GM10266 (cell line): Measurements from ENCODE around the gene OR2T10.
"Not testable (repeated sequence)": the region's sequence is repeated elsewhere in the genome, so short reads cannot be mapped to it uniquely, and the experiment has no call there.

Experiments
- DNase-seq: peaks from one replicate; pipeline ENCODE4 v3.0.0; 2012; ENCODE audit errors: extremely low spot score
- TF ChIP-seq, protein P1 (sequence below): IDR thresholded peaks from 2 replicates; pipeline ENCODE4 v1.5.1; 2012; ENCODE audit warnings: mild to moderate bottlenecking, low read depth; ENCODE audit not compliant: control insufficient read depth, insufficient read depth; ENCODE audit errors: missing control alignments

Gene OR2T10, protein sequence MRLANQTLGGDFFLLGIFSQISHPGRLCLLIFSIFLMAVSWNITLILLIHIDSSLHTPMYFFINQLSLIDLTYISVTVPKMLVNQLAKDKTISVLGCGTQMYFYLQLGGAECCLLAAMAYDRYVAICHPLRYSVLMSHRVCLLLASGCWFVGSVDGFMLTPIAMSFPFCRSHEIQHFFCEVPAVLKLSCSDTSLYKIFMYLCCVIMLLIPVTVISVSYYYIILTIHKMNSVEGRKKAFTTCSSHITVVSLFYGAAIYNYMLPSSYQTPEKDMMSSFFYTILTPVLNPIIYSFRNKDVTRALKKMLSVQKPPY

DNA sequence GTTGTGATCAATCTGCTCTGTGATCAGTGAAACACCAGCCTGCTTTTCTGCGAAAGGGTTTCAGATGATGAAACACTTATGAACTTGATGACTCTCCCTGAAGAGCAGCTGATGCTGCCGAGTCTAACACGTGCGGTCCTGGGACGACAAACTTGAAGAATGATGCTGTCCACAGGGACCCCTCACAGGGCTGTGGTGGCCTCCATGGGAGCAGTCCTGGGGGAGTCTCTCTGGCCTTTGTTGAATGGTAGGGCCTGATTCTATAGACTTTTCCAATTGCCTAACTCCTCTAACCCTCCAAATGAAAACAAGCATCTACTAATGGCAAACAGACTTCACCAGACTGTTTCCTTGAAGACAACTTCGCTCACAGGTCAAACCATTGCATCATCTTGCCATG lies at the start of gene OR2T10:
OR2T10 (minus strand) TSS at position 112 of the 400 bp plus-strand sequence. CDS start 3,932 bp downstream, outside the sequence.
- DNase-seq: no peak
- TF ChIP-seq, protein P1, sequence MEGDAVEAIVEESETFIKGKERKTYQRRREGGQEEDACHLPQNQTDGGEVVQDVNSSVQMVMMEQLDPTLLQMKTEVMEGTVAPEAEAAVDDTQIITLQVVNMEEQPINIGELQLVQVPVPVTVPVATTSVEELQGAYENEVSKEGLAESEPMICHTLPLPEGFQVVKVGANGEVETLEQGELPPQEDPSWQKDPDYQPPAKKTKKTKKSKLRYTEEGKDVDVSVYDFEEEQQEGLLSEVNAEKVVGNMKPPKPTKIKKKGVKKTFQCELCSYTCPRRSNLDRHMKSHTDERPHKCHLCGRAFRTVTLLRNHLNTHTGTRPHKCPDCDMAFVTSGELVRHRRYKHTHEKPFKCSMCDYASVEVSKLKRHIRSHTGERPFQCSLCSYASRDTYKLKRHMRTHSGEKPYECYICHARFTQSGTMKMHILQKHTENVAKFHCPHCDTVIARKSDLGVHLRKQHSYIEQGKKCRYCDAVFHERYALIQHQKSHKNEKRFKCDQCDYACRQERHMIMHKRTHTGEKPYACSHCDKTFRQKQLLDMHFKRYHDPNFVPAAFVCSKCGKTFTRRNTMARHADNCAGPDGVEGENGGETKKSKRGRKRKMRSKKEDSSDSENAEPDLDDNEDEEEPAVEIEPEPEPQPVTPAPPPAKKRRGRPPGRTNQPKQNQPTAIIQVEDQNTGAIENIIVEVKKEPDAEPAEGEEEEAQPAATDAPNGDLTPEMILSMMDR: no peak

DNA sequence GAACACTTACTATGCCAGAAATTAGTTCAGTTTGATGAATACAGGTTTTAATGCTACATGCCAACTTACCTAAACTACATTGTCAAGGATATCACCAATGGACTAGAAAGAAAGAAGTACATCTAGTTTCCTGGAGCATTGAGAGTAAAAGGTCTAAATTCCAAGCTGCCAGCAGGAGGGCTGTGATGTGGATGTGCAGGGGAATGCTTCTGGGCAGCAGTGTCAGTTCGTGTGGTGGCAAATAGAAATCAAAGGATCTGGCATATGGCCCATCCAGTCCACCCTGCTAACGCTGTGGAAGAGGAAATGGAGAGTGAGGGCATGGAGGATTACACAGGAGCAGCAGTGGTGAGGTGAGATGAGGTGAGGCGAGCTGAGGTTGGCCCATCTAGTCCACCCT lies 47.7 kb upstream of the OR2T10 start, which contains the start of gene OR2T35:
OR2T35 (minus strand) TSS at position 101 of the 400 bp plus-strand sequence. CDS start 6,020 bp downstream, outside the sequence.
- DNase-seq: not testable (repeated sequence)

DNA sequence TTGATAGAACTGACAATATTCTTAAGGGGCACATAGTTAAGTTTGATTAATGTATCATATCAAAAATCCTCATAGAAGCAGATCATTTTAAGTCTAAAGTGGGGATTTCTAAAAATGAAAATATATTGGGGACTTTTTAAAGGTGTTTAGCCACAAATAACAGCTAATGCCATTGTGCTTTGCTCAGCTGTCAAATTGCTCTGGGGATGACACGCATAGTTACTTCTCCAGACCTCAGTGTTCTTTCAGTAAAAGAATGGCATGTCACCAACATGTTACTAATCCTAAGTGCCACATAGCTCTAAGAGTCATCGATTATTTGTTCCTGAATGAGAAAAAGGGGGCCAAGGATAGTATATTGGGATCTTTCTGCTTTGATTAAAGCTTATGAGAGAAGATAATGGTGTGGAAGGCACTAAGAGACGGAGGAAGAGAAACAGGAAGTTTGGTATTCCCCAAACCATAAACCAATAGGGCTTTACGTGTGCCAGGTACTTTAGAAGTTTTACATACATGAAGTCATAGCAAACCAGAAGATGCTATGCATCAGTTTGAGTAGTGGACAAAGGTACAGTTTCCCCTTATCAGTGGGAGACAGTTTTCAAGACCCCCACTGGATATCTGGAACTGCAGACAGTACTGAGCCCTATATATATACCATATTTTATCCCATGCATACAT lies 45.6 kb upstream of the OR2T10 start:
- DNase-seq: not testable (repeated sequence)

DNA sequence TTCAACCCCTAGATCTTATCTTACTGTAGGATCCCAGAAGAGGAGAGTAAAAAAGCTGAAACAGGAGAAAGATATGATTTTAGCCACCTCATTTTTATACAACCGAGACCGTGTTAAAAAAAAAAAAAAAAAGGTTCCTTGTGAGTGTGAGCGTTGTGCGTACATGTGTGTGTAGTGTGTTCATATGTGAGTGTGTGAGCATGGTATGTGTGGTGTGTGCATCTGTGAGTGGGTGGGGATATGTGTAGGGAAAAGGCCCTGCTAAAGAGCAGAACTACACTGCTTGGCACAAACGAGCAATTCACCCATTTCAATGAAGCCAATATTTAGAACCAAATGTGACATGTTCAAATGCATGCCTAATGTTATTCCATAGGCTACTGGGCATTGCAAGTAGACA lies 44.1 kb upstream of the OR2T10 start:
- DNase-seq: not testable (repeated sequence)

DNA sequence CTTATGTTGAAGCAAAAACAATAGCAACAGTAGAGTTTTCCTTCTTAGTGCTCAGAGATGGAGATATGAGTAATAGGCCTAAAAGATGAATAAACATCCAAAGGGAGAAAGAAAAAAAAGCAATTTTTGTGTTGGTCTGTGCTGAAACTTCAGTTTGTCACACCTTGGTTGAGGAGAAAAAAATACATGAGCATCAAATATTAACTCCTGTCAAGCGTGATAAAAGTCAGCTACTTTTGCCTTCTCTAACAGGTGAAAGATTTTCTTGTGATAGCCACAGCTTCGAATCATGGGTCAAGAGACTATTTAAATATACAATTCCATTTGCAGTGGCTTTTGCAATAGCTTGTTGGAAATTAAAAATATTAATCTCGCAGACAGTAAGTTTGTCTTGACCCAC lies 43.4 kb upstream of the OR2T10 start:
- DNase-seq: not testable (repeated sequence)

DNA sequence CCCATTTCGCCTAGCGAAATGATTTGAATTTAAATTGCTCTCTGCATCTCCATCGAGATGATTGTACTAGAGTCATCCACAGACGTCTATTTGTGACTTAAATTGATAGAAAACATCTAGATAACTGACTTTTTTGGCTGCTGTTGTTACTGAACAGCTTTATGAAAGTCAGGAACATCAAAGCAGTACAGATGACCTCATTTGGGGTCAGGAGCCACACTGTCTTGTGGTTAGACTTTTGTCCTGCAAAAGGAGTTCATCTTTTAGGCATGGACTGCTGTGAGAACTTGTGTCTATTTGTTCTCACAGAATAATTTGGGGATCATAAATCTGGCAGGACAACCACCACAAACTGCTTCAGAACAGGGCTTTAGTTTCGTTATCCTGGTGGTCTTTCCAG lies 42.2 kb upstream of the OR2T10 start:
- DNase-seq: not testable (repeated sequence)

DNA sequence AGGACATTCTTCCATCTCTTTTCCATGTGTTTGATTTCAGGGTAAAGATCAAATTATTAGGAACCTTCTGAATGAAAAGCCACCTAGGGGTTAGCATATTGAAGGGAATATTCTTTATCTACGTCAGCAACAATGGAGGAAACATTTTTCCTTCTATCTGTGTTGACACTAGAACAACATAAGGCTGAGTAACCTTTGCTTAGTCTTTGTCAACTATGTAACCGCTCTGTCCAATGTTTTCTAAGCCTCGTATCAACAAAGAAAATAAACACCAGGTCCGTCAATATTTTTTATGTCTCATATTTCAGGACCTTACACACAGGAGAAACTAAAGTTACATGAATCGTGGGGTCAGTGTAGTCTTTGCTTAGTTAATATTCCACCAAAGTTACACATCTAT lies 39.1 kb upstream of the OR2T10 start:
- not testable (repeated sequence) for DNase-seq

DNA sequence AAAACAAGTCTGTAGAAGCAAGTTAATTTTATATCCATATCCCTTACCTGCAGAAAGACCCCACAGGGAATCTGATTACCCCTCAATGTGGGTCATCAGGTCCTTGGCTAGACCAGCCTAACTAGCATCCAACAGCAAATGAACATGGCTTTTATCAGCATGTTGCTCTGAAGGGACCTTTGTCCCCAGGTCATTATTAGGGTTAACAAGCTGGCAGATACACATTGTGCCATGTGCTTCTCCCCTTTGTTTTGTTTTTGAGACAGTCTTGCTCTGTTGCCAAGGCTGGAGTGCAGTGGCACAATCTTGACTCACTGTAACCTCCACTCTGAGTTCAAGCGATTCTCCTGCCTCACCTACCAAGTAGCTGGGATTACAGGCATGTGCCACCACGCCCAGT lies 37.5 kb upstream of the OR2T10 start, which contains the start of gene OR2T11:
OR2T11 (minus strand) TSS at position 101 of the 400 bp plus-strand sequence. CDS start 7,963 bp downstream, outside the sequence.
- DNase-seq: not testable (repeated sequence)

DNA sequence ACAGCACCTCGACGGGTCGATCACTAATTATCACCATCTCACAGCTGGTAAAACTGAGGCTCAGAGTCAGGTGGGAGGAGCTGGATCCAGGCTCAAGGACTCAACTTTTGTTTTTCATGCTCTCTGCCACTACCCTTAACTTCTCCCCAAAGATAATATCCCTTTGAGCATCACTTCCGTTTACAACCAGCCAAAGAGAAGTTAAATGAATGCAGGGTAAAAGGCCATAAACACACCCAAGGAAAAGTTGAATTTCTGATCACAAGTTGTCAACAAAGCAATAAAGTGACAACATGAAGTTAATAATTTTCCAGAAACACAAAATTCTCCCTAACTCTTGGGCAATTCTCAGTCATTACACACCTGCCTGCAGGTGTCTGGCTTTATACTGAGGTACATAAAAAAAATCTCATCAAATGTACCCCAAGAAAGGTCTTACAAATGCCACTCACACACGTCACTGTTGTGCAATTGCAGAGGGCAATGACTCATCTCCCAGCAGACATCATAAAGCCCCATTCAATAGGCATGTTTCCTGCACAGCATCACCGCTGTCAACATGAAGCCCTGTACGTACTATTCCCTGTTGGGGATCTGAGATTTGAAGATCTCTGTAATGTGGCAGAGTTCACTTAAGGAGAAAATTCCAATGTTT lies 34.0 kb upstream of the OR2T10 start:
- TF ChIP-seq, protein P1: no peak
- no peak for DNase-seq

DNA sequence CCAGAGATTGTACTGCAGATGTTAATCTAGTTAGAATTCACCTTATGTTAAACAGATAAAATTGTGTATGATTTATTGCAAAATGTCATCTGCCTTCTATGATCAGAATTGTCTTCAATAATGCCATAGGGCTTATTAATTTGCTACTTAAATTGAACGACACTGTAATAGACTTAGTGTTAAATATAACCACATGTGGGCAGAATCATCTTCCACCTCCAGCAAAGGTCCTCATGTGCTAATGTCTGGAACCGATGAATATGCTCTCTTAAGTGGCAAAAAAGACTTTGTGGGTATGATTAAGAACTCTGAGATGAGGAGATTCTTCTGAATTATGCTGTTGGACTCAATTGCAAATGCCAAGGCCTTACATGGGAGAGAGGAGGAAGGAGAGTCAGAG lies 33.1 kb upstream of the OR2T10 start:
- TF ChIP-seq, protein P1: no peak
- DNase-seq: no peak
